Natural killer cell (primary cell): ENCODE results near the gene GSAP. TPM values are rescaled to one million over a fixed set of nuclear protein-coding genes. Genes with fewer than 3 reads are reported as not detected.

Source experiments
- ATAC-seq, 3 donors: fragments of 150-1000 bp in 2 of 3; fragments of 200-7000 bp in 1 of 3; cut with Tn5 transposase; 1 replicate in 1 of 3; 2 replicates in 2 of 3; pipeline ENCODE4 v1.10.0; 2021; ENCODE audit warnings: mild to moderate bottlenecking in 2 of 3, moderate library complexity in 2 of 3
- DNase-seq, 2 donors: peaks; one replicate each; pipeline versions ENCODE4 v3.0.0 to v3.0.0-alpha.2; 2013 to 2021; ENCODE audit warnings: mixed read lengths in 1 of 2
- H3K27ac ChIP-seq: one replicate; pipeline ENCODE4 v1.5.1; 2013; ENCODE audit warnings: mild to moderate bottlenecking, low read length
- H3K27me3 ChIP-seq: one replicate; pipeline ENCODE4 v1.6.1; 2013; ENCODE audit warnings: low read length; ENCODE audit not compliant: control insufficient read depth, insufficient read depth
- H3K36me3 ChIP-seq: one replicate; pipeline ENCODE4 v1.6.1; 2013; ENCODE audit warnings: low read length; ENCODE audit not compliant: control insufficient read depth, insufficient read depth
- H3K4me1 ChIP-seq: one replicate; pipeline ENCODE4 v1.6.1; 2013; ENCODE audit warnings: low read length; ENCODE audit not compliant: control insufficient read depth, insufficient read depth
- H3K4me3 ChIP-seq: one replicate; pipeline ENCODE4 v1.5.1; 2013; ENCODE audit warnings: low read length
- H3K9me3 ChIP-seq: one replicate; pipeline ENCODE4 v1.6.1; 2013; ENCODE audit warnings: low read length; ENCODE audit not compliant: control insufficient read depth, insufficient read depth
- H3K27ac Mint-ChIP-seq, 2 donors: one replicate each; pipeline ENCODE4 v1.8.0; 2022; ENCODE audit warnings: mild to moderate bottlenecking in 2 of 2, mixed read lengths in 2 of 2, moderate library complexity in 1 of 2
- H3K27me3 Mint-ChIP-seq, 2 donors: one replicate each; pipeline ENCODE4 v1.8.0; 2022; ENCODE audit warnings: low read depth in 2 of 2, mixed read lengths in 2 of 2
- H3K36me3 Mint-ChIP-seq: one replicate; pipeline ENCODE4 v1.8.0; 2022; ENCODE audit warnings: mixed read lengths
- H3K4me1 Mint-ChIP-seq, 2 donors: one replicate each; pipeline ENCODE4 v1.8.0; 2022; ENCODE audit warnings: mixed read lengths in 2 of 2
- H3K4me3 Mint-ChIP-seq: one replicate; pipeline ENCODE4 v1.8.0; 2022; ENCODE audit warnings: mild to moderate bottlenecking, moderate library complexity, mixed read lengths
- H3K9me3 Mint-ChIP-seq, 2 donors: one replicate each; pipeline ENCODE4 v1.8.0; 2022; ENCODE audit warnings: mixed read lengths in 2 of 2
- WGBS: methylation state at CpG from one replicate; pipeline ENCODE4 v1.1.7; 2013; ENCODE audit warnings: missing lambda C conversion rate; ENCODE audit not compliant: insufficient coverage; 5-methylcytosine and 5-hydroxymethylcytosine counted together
- intact Hi-C: fragments of 100-400 bp; cut with micrococcal nuclease; formaldehyde crosslinking; loops from one replicate; pipeline ENCODE4 v1.14.2; 2022
- total RNA-seq, 4 donors: library from RNA; stranded (reverse); fragments of 120-200 nt in 1 of 4; gene quantifications; one replicate each; pipeline versions ENCODE4 v1.2.3 to v1.2.4, GENCODE V29; 2013 to 2022
- TF ChIP-seq, protein P1 (sequence below): fragments of 200-600 bp; IDR thresholded peaks from one replicate; pipeline ENCODE4 v1.8.0; 2022; ENCODE audit warnings: antibody characterized with exemption

GSAP gene
- total RNA-seq, 3 donors from 2014 or later (not counting 1 experiment from before 2014, with no cell fraction given), result 202 to 302 (median 301) TPM

DNA sequence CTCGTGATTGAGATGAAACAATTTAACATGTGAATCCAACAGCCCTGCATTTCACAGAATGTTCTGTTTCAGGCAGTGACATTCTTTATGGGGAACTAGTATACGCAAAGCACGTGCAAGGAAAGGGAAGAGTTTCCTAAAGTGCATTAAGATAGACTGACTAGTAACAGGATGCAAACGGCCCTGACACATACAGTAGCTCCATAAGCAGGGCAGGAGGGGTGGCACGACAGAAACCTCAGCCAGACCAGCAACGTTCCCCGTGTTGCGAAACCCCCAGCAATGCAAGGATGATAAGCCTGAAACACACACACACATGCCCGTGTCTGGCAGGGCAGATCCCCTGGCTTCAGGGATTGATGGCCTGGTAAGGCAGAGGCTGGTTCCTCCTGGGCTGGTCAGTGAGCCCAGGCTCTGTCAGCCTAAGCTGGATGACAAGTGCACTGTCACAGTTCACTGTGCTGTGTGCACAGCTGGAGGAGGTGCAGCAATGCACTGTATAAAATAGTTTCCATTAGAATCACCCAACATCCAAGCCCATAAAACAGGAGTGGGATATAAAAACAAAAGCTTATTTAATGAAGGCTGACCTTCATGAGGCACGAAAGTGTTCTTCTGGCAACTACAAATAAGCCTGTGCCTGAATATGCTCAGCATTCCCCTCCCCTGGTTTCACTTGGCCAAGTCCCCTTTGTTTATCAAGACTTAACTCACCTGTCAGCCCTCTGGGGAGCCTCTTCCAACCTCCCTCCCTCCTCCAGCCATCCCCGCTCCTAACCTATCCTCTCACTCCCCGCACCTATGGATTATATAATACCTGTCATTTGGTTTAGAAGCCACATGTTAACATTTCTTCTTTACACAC is 88.8 kb downstream of the GSAP start:
- DNase-seq (peak in 1 of 2 donors; percentile 35), ATAC-seq (peak in 1 of 3 donors; percentile 29)
- no peaks in the 10 kb centered on the region for H3K9me3 ChIP-seq
- Mint-ChIP-seq H3K4me3 (peak overlapping the region; percentile 91), H3K27me3 (no peaks in the 10 kb centered on the region), H3K9me3 (no peaks in the 10 kb centered on the region), H3K4me1 (peaks cover 83 to 88% of the 10 kb centered on the region in 2 donors), H3K36me3 (peaks cover 20% of the 10 kb centered on the region), H3K27ac (peak overlapping the region; percentile 97)
- H3K27me3 ChIP-seq, result no peaks in the 10 kb centered on the region
- H3K27ac ChIP-seq, result peak overlapping the region; percentile 58
- H3K4me3 ChIP-seq, result no peak overlapping the region
- peaks cover 26% of the 10 kb centered on the region for H3K36me3 ChIP-seq
- intact Hi-C loops, result loop anchor here (1.0 to 5.0 kb wide), 2 partner anchors 24 to 130 kb away; partner anchors contain the start of gene FGL2
- peaks cover 57% of the 10 kb centered on the region for H3K4me1 ChIP-seq
- WGBS, result 54% methylated on average over 12 of the region's 12 CpGs
- TF ChIP-seq, protein P1, sequence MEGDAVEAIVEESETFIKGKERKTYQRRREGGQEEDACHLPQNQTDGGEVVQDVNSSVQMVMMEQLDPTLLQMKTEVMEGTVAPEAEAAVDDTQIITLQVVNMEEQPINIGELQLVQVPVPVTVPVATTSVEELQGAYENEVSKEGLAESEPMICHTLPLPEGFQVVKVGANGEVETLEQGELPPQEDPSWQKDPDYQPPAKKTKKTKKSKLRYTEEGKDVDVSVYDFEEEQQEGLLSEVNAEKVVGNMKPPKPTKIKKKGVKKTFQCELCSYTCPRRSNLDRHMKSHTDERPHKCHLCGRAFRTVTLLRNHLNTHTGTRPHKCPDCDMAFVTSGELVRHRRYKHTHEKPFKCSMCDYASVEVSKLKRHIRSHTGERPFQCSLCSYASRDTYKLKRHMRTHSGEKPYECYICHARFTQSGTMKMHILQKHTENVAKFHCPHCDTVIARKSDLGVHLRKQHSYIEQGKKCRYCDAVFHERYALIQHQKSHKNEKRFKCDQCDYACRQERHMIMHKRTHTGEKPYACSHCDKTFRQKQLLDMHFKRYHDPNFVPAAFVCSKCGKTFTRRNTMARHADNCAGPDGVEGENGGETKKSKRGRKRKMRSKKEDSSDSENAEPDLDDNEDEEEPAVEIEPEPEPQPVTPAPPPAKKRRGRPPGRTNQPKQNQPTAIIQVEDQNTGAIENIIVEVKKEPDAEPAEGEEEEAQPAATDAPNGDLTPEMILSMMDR, result no peak

DNA sequence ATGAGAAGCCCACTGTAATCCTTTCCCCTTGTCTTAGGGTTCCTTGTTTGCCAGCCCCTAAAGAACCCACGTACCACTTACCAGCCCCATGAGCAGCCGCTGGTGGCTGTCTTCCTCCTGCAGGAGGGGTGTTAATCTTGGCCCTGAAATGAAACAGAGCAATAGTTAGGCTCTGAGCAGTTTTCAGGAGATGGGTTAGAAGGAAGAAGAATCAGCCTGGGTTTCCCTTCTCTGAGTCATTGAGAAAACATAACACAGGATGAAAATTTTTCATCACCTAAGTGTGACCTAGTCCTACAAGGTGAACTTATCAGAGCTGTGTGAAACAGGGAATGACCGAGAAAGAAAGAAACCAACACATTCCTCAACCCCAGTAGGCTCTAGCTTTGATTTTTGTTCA is 90.0 kb downstream of the GSAP start:
- H3K27ac ChIP-seq, result peak overlapping the region; percentile 34
- H3K27me3 Mint-ChIP-seq, result no peaks in the 10 kb centered on the region
- no peaks in the 10 kb centered on the region for H3K9me3 Mint-ChIP-seq
- WGBS, result 55% methylated on average over 3 of the region's 3 CpGs
- no peak overlapping the region for H3K4me3 ChIP-seq
- H3K36me3 Mint-ChIP-seq, result peaks cover 20% of the 10 kb centered on the region
- intact Hi-C loops, result loop anchor here (5.0 kb wide), 1 partner anchor 129 kb away; the partner anchor contains the start of gene FGL2
- H3K4me3 Mint-ChIP-seq, result peak overlapping the region; percentile 68
- no peaks in the 10 kb centered on the region for H3K27me3 ChIP-seq
- H3K9me3 ChIP-seq, result no peaks in the 10 kb centered on the region
- TF ChIP-seq, protein P1, result no peak
- H3K4me1 ChIP-seq, result peaks cover 45% of the 10 kb centered on the region
- H3K4me1 Mint-ChIP-seq, result peaks cover 82 to 88% of the 10 kb centered on the region in 2 donors
- ATAC-seq (peak; percentile 42 to 51 (median 48)), DNase-seq (no peak)
- peaks cover 37% of the 10 kb centered on the region for H3K36me3 ChIP-seq
- H3K27ac Mint-ChIP-seq, result peak overlapping the region; percentile 97

DNA sequence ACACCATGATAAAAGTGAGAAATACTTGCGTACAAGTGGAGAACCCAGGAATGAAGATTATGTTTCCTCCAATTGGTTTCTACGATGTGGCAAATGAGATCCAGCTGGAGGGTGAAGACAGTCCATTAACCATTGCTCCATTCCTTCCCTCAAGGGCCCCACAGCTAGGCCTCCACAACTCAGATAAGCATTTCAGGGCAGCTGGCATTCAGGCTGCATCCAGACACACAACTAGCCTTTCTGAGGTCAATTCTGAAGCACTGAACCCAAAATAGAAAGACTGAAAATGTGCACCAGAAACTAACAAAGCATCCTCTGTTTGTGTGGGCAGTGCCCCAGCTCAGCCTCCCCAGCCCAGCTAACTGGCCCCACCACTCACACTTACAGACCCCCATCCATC is 94.8 kb downstream of the GSAP start:
- no peaks in the 10 kb centered on the region for H3K9me3 ChIP-seq
- H3K27ac Mint-ChIP-seq, result peak overlapping the region; percentile 73 to 88
- 95% methylated on average over 2 of the region's 2 CpGs for WGBS
- H3K27ac ChIP-seq, result no peak overlapping the region
- TF ChIP-seq, protein P1, result no peak
- H3K4me3 Mint-ChIP-seq, result no peak overlapping the region
- no peak overlapping the region for H3K4me3 ChIP-seq
- DNase-seq (no peak), ATAC-seq (no peak)
- peaks cover 71 to 82% of the 10 kb centered on the region in 2 donors for H3K4me1 Mint-ChIP-seq
- no peaks in the 10 kb centered on the region for H3K9me3 Mint-ChIP-seq
- peaks cover 72% of the 10 kb centered on the region for H3K36me3 ChIP-seq
- peaks cover 5% of the 10 kb centered on the region for H3K4me1 ChIP-seq
- H3K27me3 Mint-ChIP-seq, result no peaks in the 10 kb centered on the region
- H3K27me3 ChIP-seq, result no peaks in the 10 kb centered on the region
- intact Hi-C loops, result no loop called here
- peaks cover 37% of the 10 kb centered on the region for H3K36me3 Mint-ChIP-seq
